CD4-positive, alpha-beta T cell treated with Interleukin-4 for 4 hours (primary cell): ENCODE measurements around the gene PKP3.
"Not testable (repeated sequence)": the region's sequence is repeated elsewhere in the genome, so short reads cannot be mapped to it uniquely, and the experiment has no call there.

Experiments
- DNase-seq: peaks from one replicate; pipeline ENCODE4 v3.0.0-alpha.2; 2020

PKP3 gene

DNA sequence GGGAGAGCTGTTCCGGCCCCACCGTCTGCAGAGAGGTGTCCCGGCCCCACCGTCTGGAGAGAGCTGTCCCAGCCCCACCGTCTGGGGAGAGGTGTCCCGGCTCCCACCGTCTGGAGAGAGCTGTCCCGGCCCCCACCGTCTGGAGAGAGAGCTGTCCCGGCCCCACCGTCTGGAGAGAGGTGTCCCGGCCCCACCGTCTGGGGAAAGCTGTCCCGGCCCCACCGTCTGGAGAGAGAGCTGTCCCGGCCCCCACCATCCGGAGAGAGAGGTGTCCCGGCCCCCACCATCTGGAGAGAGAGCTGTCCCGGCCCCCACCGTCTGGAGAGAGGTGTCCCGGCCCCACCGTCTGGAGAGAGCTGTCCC lies 30.6 kb upstream of the PKP3 start:
- DNase-seq, result not testable (repeated sequence)

GRCh38 chr11:363948-364761 lies 29.9 kb upstream of the PKP3 start:
- peak; percentile 81 for DNase-seq

DNA sequence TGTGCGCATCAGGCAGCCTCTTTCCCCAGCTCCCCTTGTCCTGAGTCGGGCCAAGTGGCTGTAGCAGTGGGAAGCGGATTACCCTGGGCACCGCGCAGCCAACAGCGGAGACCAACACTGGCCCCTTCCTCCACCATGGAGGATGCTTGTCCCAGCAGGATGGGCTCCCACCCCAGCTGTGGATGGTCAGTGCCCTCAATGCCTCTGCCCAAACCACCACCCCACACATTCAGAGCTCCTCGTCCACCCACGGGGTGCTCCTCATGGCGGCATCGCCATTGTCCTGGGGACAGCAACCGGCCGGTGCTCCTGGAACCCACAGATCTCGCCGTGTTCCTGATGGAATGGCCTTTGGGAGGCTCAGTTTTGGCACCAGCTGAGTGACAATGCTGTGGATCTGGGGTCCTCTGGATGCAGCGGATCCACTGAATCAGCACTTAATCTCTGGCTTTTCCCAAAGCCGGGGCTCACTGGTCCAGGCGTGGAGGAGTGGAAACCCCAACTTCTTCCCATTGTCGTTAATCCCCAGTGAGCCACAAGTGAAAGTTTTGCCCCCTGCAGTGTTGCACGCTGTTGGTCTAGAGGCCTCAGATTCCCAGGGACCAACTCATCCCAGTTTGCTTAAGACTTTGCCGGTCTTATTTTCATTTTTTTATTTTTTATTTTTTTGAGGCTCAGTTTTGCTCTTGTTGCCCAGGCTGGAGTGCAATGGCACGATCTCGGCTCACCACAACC lies 28.9 kb upstream of the PKP3 start:
- DNase-seq, result no peak

- no peak for DNase-seq
These were observed 28.2 kb upstream of the PKP3 start for GRCh38 chr11:365831-366230.

- DNase-seq, result no peak
These were observed 26.0 kb upstream of the PKP3 start for GRCh38 chr11:367956-368413.

DNA sequence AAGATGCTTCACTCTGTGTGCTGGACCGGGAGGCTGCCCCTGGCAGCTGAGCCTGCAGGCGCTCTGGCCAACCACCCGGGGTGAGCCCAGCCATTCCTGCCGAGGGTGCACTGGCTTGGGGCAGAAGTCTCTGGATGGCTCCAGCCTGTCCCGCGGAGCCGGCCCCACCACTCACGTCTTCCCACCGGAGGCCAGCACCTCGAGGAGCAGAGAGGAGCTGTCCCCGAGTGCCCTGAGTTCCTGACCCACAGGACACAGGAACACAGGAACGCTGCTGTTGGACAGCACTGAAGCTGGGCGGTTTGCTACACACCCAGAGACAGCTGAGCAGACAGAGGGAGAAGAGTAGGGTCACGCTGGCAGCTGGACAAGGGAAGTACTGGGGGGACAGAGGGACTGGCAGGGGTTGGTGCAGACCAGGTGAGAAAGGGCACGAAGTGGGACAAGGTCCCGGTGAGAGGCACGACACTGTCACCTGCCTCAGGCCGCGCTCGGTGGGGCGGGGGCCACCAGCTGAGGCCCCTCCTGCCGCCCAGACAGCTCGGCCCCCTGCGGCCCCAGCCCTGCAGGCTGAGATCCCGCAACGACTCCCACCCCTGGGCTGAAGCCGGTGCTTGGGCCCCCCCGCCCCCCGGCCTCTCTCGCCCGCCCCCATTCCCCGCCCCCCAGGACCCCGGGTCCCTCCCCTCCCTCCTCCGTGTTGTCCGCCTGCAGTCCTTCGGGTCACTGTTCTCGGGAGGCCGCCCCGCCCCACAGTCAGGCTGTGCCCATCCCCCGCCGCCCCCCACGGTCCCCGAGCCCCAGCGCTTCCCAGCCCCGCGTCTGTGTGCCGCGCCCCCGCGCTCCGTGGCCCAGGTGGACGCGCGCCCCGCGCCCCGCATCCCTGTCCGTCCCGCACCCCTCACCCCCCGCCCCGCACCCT lies 25.3 kb upstream of the PKP3 start:
- DNase-seq, result no peak

- DNase-seq, result no peak
These were observed 24.5 kb upstream of the PKP3 start, which contains the start of gene B4GALNT4 for GRCh38 chr11:369336-370018. TSS of gene B4GALNT4 (plus strand) at chr11:369499. CDS start at chr11:369804, 305 bp downstream.

- no peak for DNase-seq
These were observed 23.7 kb upstream of the PKP3 start for GRCh38 chr11:370070-370941.

- DNase-seq, result no peak
These were observed 23.0 kb upstream of the PKP3 start for GRCh38 chr11:371051-371450.

- no peak for DNase-seq
These were observed 22.1 kb upstream of the PKP3 start for GRCh38 chr11:371716-372590.

GRCh38 chr11:372809-373715 lies 20.9 kb upstream of the PKP3 start:
- DNase-seq, result no peak

DNA sequence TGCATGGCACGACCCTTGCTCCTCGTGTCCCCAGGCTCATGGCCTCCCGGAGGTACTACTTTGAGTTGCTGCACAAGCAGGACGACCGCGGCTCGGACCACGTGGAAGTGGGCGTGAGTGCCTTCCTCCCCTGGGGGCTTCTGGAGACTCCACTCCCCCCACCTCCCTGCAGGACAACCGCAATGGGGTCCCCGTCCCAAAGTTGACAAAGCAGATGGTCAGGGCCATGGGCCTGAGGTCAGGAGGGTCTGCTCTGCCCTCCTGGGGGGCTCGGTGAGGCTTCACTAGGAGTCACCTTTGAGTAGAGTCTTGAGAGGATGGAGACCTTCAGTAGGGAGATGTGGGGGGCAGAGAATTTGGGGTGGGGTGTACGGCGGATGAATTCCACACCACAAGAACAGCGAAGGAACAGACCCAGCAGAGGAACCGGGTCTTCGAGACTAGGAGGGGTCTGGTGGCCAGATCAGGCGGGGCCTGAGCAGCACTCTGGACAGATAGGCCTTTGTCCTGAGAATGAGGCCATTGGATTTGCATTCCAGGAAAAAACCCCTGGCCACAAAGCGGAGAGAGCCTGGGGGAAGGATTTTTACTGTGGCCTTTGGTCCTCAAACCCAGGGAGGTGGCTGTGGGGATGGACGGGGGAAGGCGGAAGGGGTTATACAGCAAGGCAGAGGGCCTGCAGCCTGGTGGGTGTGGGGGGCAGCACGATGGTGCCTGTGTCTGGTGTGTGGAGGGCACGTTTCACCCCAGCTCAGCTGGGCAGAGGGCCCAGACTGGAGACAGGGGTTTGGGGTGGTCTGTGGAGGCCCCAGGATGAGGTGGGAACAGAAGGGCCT lies 20.1 kb upstream of the PKP3 start:
- no peak for DNase-seq

DNA sequence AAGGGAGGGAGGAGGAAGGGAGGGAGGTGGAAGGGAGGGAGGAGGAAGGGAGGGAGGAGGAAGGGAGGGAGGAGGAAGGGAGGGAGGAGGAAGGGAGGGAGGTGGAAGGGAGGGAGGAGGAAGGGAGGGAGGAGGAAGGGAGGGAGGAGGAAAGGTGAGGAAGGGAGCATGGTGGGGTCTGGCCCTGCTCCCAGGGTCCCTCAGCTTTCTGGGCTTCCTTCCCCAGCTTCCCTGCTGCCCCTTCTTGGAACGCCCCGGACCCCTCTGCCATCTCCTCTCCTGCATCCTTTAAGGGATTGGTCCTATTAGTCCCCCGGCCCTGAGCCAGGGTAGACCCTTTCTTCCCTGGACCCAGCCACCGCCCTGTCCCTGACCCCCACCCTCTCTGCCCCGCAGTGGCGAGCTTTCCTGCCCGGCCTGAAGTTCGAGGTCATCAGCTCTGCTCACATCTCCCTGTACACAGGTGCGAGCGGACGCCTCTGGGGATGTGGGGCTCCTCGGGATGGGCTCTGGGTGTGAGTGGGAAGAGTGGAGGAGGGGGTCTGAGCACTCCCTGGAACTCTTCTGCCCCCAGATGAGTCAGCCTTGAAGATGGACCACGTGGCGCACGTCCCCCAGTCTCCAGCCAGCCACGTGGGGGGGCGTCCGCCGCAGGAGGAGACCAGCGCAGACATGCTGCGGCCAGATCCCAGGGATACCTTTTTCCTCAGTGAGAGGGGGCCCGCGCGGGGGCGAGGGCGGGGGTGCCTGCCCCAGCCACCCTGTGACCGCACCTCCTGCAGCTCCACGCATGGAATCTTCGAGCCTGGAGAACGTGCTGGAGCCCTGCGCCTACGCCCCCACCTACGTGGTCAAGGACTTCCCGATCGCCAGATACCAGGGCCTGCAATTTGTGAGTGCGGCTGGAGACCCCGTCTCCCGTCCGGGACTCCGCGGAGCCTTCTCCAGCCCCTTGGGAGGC lies 18.7 kb upstream of the PKP3 start:
- DNase-seq, result no peak

- no peak for DNase-seq
These were observed 17.4 kb upstream of the PKP3 start for GRCh38 chr11:376531-377173.

DNA sequence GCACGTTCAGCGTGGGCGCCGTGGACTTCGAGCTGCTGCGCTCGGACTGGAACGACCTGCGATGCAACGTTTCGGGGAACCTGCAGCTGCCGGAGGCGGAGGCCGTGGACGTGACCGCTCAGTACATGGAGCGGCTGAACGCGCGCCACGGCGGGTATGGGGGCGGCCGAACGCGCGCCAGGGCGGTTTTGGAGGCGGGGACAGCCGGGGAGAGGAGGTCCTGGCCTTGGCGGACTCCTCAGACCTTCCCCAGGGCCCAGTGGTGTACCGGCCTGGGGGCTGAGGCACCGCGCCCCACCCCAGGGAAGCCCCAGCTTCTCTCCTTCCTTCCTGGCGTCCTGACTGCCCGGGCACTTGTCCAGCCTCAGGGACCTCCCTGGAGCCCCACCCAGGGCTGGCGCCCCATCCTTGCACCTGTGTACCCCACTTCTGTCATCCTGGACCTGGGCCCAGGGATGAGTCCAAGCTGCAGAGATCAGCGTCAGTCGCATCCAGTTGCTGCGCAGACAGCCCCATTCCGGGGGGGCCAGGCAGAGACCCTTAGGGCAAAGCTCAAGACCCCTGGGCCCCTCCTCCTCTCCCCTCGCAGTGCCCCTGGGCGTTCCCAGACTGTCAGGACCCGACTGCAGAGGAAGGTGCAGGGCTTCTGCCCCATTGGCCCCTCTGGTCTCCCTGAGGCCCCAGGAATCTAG lies 16.7 kb upstream of the PKP3 start:
- no peak for DNase-seq
